Measurements from ENCODE around the gene STX3.
"Not testable (repeated sequence)": the region's sequence is repeated elsewhere in the genome, so short reads cannot be mapped to it uniquely, and the experiment has no call there.

Gene STX3

GRCh38 chr11:59847626-59848025 lies 92.5 kb downstream of the STX3 start:
- DNase-seq: no peak

GRCh38 chr11:59848439-59848838 lies 93.3 kb downstream of the STX3 start:
- DNase-seq: not testable (repeated sequence)

- no peak for DNase-seq
These were observed 94.0 kb downstream of the STX3 start for GRCh38 chr11:59849129-59849528.

- DNase-seq: not testable (repeated sequence)
These were observed 94.4 kb downstream of the STX3 start for GRCh38 chr11:59849551-59849950.

GRCh38 chr11:59851416-59851815 lies 96.2 kb downstream of the STX3 start:
- DNase-seq: not testable (repeated sequence)

GRCh38 chr11:59854871-59855270 lies 99.7 kb downstream of the STX3 start:
- DNase-seq: no peak
